ENCODE measurements around the gene EMC1. TPM values are rescaled to one million over a fixed set of nuclear protein-coding genes. Genes with fewer than 3 reads are reported as not detected.
A peak's percentile ranks its signal among the peaks of the same experiment; 100 is the strongest.
"Not testable (repeated sequence)": the region's sequence is repeated elsewhere in the genome, so short reads cannot be mapped to it uniquely, and the experiment has no call there.

The EMC1 gene
- total RNA-seq, 8 experiments from 2014 or later, result 58.5 to 80.5 (median 68.0) TPM

- in situ Hi-C loops (cut with MboI; ENCODE audit: low pct_unique_long_range_greater_than_20kb in 2 of 9, low sequenced_read_pairs in 9 of 9, unreplicated experiment in 9 of 9), result no loop called here
- 80 to 100% (median 100%) methylated on average over 1 to 9 of the region's 11 CpGs; no CpG with 5 or more reads in 3 of the 10 experiments for WGBS, 10 experiments
- Histone ChIP-seq H3K4me1 (replicated peaks in 1 of 2) (no peaks in the 10 kb centered on the region), H3K4me3 (no peak overlapping the region), H3K27ac (no peak overlapping the region)
- ATAC-seq (replicated peaks in 6 of 8), result no peak
These were observed 28.8 kb downstream of the EMC1 start for GRCh38 chr1:19222573-19222972.

GRCh38 chr1:19220991-19221390, 30.3 kb downstream of the EMC1 start:
- 80 to 100% (median 93%) methylated on average over 1 to 7 of the region's 7 CpGs; no CpG with 5 or more reads in 2 of the 10 experiments for WGBS, 10 experiments
- no peak for ATAC-seq (replicated peaks in 6 of 8)
- in situ Hi-C loops (cut with MboI; ENCODE audit: low pct_unique_long_range_greater_than_20kb in 2 of 9, low sequenced_read_pairs in 9 of 9, unreplicated experiment in 9 of 9), result no loop called here
- Histone ChIP-seq H3K4me1 (replicated peaks in 1 of 2) (no peaks in the 10 kb centered on the region), H3K27ac (no peak overlapping the region), H3K4me3 (no peak overlapping the region)

DNA sequence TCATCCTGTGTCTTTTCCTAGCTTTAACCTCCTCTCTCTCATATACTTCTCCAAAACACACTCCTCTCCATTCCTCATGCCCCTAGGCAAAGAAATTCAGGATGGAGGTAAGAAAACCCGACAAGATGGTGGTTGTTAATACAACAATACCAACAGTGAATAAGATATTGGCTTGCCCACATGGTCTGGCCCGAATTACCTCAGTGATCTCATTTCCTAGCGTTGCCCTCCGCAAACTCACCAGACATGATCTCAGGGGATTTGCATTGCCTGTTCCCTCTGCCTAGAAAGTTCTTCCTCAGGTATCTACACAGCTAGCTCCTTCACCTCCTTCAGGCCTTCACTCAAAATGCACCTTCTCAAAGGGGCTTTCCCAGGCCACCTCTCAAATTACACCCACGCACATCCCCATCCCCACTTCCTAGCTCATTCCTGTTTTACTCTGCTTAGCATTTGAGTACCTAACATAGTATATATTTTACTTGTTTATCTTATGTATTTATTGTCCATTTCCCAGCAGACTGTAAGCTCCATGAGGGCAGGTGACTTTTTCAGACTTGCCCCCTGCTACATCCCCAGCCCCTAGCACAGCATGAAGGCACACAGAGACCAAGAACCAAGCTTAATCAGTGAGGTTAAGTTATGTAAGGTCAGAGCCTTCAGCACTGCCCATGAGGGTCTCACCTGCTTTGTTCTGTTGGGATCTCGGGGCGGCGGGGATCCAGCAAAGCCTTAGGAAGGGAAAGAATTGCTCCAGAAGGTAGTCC, 31.1 kb downstream of the EMC1 start:
- 86 to 100% (median 98%) methylated on average over 1 to 8 of the region's 8 CpGs; no CpG with 5 or more reads in 1 of the 10 experiments for WGBS, 10 experiments
- no peak overlapping the region for H3K27ac ChIP-seq
- ATAC-seq (replicated peaks in 6 of 8), result no peak
- no peak overlapping the region for H3K4me3 ChIP-seq
- in situ Hi-C loops (cut with MboI; ENCODE audit: low pct_unique_long_range_greater_than_20kb in 2 of 9, low sequenced_read_pairs in 9 of 9, unreplicated experiment in 9 of 9), result no loop called here
- H3K4me1 ChIP-seq (replicated peaks in 1 of 2), result no peaks in the 10 kb centered on the region

DNA sequence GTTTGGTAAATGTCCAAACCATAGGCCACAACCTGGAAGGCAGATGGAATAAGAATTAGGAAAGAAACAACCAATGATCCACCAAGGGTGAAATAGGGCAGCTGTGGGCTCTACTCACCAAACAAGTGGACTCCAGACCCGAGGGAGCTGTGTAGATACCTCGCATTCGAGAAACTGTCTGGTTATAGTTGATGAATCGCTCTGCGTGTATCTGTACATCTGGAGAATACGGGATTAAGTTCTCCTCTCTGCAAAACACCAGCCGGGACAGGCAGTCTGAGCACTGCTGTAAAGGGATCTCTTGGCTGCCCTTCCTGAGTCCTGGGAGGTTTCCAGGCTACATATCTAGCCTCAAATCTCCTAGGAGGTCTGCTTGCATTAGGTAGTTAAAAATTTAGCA, 31.9 kb downstream of the EMC1 start:
- peak overlapping the region in 1 of 2 donors; percentile 23 for H3K27ac ChIP-seq
- WGBS, 10 experiments, result 50 to 100% (median 94%) methylated on average over 2 to 7 of the region's 7 CpGs; no CpG with 5 or more reads in 1 of the 10 experiments
- no peak overlapping the region for H3K4me3 ChIP-seq
- in situ Hi-C loops (cut with MboI; ENCODE audit: low pct_unique_long_range_greater_than_20kb in 2 of 9, low sequenced_read_pairs in 9 of 9, unreplicated experiment in 9 of 9), result no loop called here
- no peak for ATAC-seq (replicated peaks in 6 of 8)
- H3K4me1 ChIP-seq (replicated peaks in 1 of 2), result no peaks in the 10 kb centered on the region

GRCh38 chr1:19216585-19216984, 34.7 kb downstream of the EMC1 start:
- in situ Hi-C loops (cut with MboI; ENCODE audit: low pct_unique_long_range_greater_than_20kb in 2 of 9, low sequenced_read_pairs in 9 of 9, unreplicated experiment in 9 of 9); H3K4me1 ChIP-seq (replicated peaks in 1 of 2): not testable (repeated sequence)
- WGBS, 10 experiments, result 80 to 100% (median 100%) methylated on average over 1 to 4 of the region's 4 CpGs

DNA sequence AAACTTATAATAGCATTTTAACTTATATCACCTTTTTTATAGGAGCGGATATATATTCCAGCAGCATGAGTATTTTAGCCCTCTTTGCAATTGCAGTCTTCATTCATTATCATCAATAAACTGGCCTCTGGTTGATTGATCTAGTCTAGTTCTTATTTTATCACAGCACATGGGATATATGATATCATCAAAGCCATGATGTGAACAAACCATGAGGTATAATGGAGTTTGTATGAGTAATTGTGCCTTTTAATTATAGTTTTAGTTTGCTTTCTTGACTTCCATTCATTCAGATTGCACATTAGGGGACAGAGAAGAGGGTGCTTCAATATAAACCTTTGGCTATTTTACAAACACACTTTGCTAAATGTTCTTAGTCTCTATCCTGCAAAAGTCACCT, 37.7 kb downstream of the EMC1 start:
- WGBS, 10 experiments, result 71 to 100% (median 94%) methylated on average over 1 of the region's 1 CpG; no CpG with 5 or more reads in 4 of the 10 experiments
- in situ Hi-C loops (cut with MboI; ENCODE audit: low pct_unique_long_range_greater_than_20kb in 2 of 9, low sequenced_read_pairs in 9 of 9, unreplicated experiment in 9 of 9), result no loop called here
- H3K4me1 ChIP-seq (replicated peaks in 1 of 2), result peaks cover 10 to 13% of the 10 kb centered on the region in 2 donors
- no peak overlapping the region for H3K27ac ChIP-seq
- ATAC-seq (replicated peaks in 6 of 8), result no peak
- H3K4me3 ChIP-seq, result no peak overlapping the region

More at GRCh38 chr1:19216585-19216984, 34.7 kb downstream of the EMC1 start:
- not testable (repeated sequence) for H3K27ac ChIP-seq; H3K4me3 ChIP-seq; ATAC-seq (replicated peaks in 6 of 8)

DNA sequence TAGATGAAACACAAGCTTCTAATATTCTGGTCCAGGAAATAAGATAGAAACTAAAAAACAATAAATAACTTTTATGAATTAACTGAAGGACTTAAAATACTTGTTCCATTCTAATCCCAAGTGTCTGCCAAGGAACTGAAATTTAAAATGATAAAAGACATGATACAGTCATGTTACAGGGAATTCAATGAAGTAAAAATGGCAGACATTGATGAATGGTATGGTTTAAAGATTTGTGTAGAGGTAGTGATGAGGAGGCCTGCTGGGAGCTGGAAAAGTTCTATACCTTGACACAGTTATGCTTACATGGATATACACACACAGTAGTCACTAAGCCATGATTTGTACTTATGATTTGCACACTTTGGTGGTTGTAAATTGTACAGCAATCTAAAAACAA, 39.2 kb downstream of the EMC1 start:
- in situ Hi-C loops (cut with MboI; ENCODE audit: low pct_unique_long_range_greater_than_20kb in 2 of 9, low sequenced_read_pairs in 9 of 9, unreplicated experiment in 9 of 9), result no loop called here
- H3K4me3 ChIP-seq, result no peak overlapping the region
- peaks cover 10 to 20% of the 10 kb centered on the region in 2 donors for H3K4me1 ChIP-seq (replicated peaks in 1 of 2)
- H3K27ac ChIP-seq, result no peak overlapping the region
- ATAC-seq (replicated peaks in 6 of 8), result no peak

DNA sequence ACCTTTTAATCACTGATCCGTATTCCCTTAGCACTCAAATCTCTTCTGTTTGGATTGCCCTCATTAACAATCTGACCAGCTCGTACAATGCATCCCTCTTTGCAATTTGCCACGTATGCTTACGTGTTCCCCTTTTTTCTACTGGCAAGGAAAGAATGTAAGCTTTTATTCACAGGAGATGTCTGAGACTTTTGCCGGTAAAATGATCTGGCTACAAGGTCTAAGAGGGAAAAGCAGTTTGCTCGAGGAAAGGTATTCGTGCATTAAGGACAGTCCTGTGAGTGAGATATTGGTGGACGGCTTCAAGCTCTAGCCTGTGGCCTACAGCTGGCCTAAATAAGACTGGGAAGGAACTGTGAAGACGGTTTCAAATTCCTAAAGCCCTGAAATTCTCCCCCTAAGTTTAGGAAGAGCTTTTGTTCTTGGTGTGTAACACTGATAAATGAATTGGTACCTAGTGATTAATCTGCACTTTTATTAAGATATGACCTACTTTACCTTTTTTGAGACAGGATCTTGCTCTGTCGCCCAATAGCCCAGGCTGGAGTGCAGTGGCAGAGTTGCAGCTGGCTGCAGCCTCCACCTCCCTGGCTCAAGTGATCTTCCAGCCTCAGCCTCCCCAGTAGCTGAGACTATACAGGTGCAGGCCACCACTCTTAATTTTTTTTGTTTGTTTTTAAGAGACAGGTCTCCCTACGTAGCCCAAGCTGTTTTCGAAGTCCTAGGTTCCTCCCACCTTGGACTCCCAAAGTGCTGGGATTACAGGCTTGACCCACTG, 40.4 kb downstream of the EMC1 start:
- WGBS, 10 experiments, result 0 to 83% (median 20%) methylated on average over 1 to 12 of the region's 12 CpGs
- ATAC-seq (replicated peaks in 6 of 8), result peak in 2 of 8 experiments; percentile 2 to 3
- in situ Hi-C loops (cut with MboI; ENCODE audit: low pct_unique_long_range_greater_than_20kb in 2 of 9, low sequenced_read_pairs in 9 of 9, unreplicated experiment in 9 of 9), result no loop called here

GRCh38 chr1:19209990-19210771, 41.1 kb downstream of the EMC1 start, which contains the start of gene UBR4:
UBR4 (minus strand) TSS chr1:19210266; CDS start chr1:19210248, 18 bp downstream.
- in situ Hi-C loops (cut with MboI; ENCODE audit: low pct_unique_long_range_greater_than_20kb in 2 of 9, low sequenced_read_pairs in 9 of 9, unreplicated experiment in 9 of 9), result no loop called here
- Histone ChIP-seq H3K4me1 (replicated peaks in 1 of 2) (peaks cover 10 to 20% of the 10 kb centered on the region in 2 donors), H3K4me3 (peak within 1 kb of the TSS; percentile 71 to 97 (median 90)), H3K27ac (peak within 1 kb of the TSS; percentile 90 to 94)
- peak; percentile 89 to 97 (median 94) for ATAC-seq (replicated peaks in 6 of 8)
- WGBS, 10 experiments, result 0 to 1% (median 0%) methylated on average over 2 to 26 of the region's 80 CpGs; no CpG with 5 or more reads in 5 of the 10 experiments

More for the DNA sequence above, 40.4 kb downstream of the EMC1 start:
- Histone ChIP-seq H3K4me3 (peak overlapping the region; percentile 71 to 97 (median 90)), H3K4me1 (replicated peaks in 1 of 2) (peaks cover 10 to 20% of the 10 kb centered on the region in 2 donors), H3K27ac (peak overlapping the region; percentile 44 to 94)

DNA sequence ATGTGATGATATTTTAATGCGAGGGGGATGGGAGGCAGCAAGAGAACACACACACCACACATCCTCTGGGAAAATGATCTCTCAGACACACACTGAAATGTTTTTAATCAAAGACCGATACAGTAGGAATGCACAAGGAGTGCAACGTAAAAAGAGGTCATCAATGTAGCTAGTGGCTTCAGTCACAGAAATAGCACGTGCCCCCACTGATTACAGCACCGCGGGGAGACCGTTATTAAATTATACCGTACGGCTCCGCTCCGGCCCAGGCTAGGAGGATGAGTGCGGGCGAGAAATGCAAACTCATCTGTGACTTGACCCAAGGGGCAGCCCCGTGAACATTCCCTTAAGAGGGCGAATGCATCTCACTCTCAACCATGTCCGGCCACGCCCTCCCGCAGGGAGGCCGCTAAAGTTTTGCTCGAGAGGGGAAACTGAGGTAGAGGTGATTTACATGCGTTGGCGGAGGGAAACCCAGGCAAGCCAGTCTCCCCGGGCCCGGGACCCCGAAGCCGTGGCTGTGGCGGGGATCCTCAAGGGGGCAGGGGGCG, 41.8 kb downstream of the EMC1 start:
- H3K4me1 ChIP-seq (replicated peaks in 1 of 2), result peaks cover 10 to 20% of the 10 kb centered on the region in 2 donors
- in situ Hi-C loops (cut with MboI; ENCODE audit: low pct_unique_long_range_greater_than_20kb in 2 of 9, low sequenced_read_pairs in 9 of 9, unreplicated experiment in 9 of 9), result no loop called here
- peak overlapping the region; percentile 90 to 94 for H3K27ac ChIP-seq
- WGBS, 10 experiments, result 0 to 20% (median 0%) methylated on average over 1 to 23 of the region's 28 CpGs
- ATAC-seq (replicated peaks in 6 of 8), result peak; percentile 24 to 41 (median 36)
- peak overlapping the region; percentile 71 to 97 (median 90) for H3K4me3 ChIP-seq

GRCh38 chr1:19208710-19209438, 42.5 kb downstream of the EMC1 start:
- 2 to 40% (median 26%) methylated on average over 2 to 8 of the region's 8 CpGs for WGBS, 10 experiments
- in situ Hi-C loops (cut with MboI; ENCODE audit: low pct_unique_long_range_greater_than_20kb in 2 of 9, low sequenced_read_pairs in 9 of 9, unreplicated experiment in 9 of 9), result no loop called here
- Histone ChIP-seq H3K27ac (peak overlapping the region; percentile 90 to 94), H3K4me1 (replicated peaks in 1 of 2) (peaks cover 10 to 20% of the 10 kb centered on the region in 2 donors), H3K4me3 (peak overlapping the region; percentile 71 to 97 (median 90))
- no peak for ATAC-seq (replicated peaks in 6 of 8)

DNA sequence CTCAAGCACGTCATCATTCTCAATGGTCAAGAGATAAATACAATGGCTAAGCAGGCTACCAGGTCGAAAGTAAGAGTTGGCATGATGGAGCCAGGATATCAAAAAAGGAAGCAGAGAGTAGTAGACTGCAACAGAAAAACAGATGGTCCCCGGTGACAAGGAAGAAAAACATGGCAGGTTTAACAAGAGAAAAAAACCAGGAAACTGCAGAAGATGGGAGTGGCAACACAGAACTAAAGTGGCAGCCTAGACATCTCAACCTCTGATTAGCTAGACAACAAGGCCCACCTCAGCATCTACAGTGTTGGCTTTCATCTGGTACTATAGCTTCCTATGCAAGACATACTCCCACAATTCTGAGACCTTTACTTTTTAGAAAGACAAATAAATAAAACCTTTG, 44.4 kb downstream of the EMC1 start:
- WGBS, 10 experiments, result 65 to 100% (median 94%) methylated on average over 2 to 3 of the region's 3 CpGs
- no peak for ATAC-seq (replicated peaks in 6 of 8)
- in situ Hi-C loops (cut with MboI; ENCODE audit: low pct_unique_long_range_greater_than_20kb in 2 of 9, low sequenced_read_pairs in 9 of 9, unreplicated experiment in 9 of 9), result no loop called here
- no peak overlapping the region for H3K27ac ChIP-seq
- H3K4me1 ChIP-seq (replicated peaks in 1 of 2), result peaks cover 10 to 20% of the 10 kb centered on the region in 2 donors
- no peak overlapping the region for H3K4me3 ChIP-seq
